Effector CD8-positive, alpha-beta T cell (primary cell): ENCODE results near the gene UBXN6.

Experiments used
- DNase-seq: peaks from one replicate; lab custom pipeline; 2025; lab: John Stamatoyannopoulos, UW

The UBXN6 gene

GRCh38 chr19:4493929-4494690, 36.5 kb upstream of the UBXN6 start:
- no peak for DNase-seq

- DNase-seq, result no peak
These were observed 35.7 kb upstream of the UBXN6 start for GRCh38 chr19:4493104-4493928.

- no peak for DNase-seq
These were observed 34.9 kb upstream of the UBXN6 start for GRCh38 chr19:4492337-4493103.

- DNase-seq, result no peak
These were observed 33.9 kb upstream of the UBXN6 start for GRCh38 chr19:4491446-4491845.

- no peak for DNase-seq
These were observed 30.9 kb upstream of the UBXN6 start for GRCh38 chr19:4488496-4488895.

GRCh38 chr19:4487572-4487971, 30.0 kb upstream of the UBXN6 start:
- DNase-seq, result no peak

GRCh38 chr19:4483385-4483784, 25.8 kb upstream of the UBXN6 start:
- no peak for DNase-seq

- DNase-seq, result no peak
These were observed 25.2 kb upstream of the UBXN6 start for GRCh38 chr19:4482721-4483364.

- DNase-seq, result no peak
These were observed 19.6 kb upstream of the UBXN6 start for GRCh38 chr19:4477034-4477801.

- DNase-seq, result no peak
These were observed 17.0 kb upstream of the UBXN6 start for GRCh38 chr19:4474514-4475022.

GRCh38 chr19:4473763-4474513, 16.3 kb upstream of the UBXN6 start:
- no peak for DNase-seq

- no peak for DNase-seq
These were observed 15.6 kb upstream of the UBXN6 start for GRCh38 chr19:4473011-4473762.

GRCh38 chr19:4472174-4472974, 14.8 kb upstream of the UBXN6 start, which contains the start of gene HDGFL2:
HDGFL2 (plus strand) TSS chr19:4472297; CDS start chr19:4472351, 54 bp downstream.
- no peak for DNase-seq

GRCh38 chr19:4471403-4472173, 14.0 kb upstream of the UBXN6 start:
- DNase-seq, result peak; percentile 93

- DNase-seq, result no peak
These were observed 10.2 kb upstream of the UBXN6 start for GRCh38 chr19:4467835-4468234.

GRCh38 chr19:4464815-4465581, 7.4 kb upstream of the UBXN6 start:
- no peak for DNase-seq
